Testis (tissue), 3 donors: ENCODE results near the gene NANOG. TPM values are rescaled to one million over a fixed set of nuclear protein-coding genes. Genes with fewer than 3 reads are reported as not detected.
"Not testable (repeated sequence)": the region's sequence is repeated elsewhere in the genome, so short reads cannot be mapped to it uniquely, and the experiment has no call there.

Experiments
- DNase-seq: peaks from one replicate; pipeline ENCODE4 v3.0.0-alpha.2; 2019
- H3K27ac ChIP-seq, 2 donors: fragments of 200-600 bp; sonication (generic); one replicate each; pipeline ENCODE4 v1.5.1; 2019
- H3K27me3 ChIP-seq: fragments of 200-600 bp; sonication (generic); one replicate; pipeline ENCODE4 v1.5.1; 2019
- H3K36me3 ChIP-seq: fragments of 200-600 bp; sonication (generic); one replicate; pipeline ENCODE4 v1.5.1; 2017; ENCODE audit warnings: low read depth; ENCODE audit errors: missing control alignments
- H3K4me1 ChIP-seq: fragments of 200-600 bp; sonication (generic); one replicate; pipeline ENCODE4 v1.5.1; 2019
- H3K4me3 ChIP-seq, 2 donors: fragments of 200-600 bp; sonication (generic); one replicate each; pipeline ENCODE4 v1.5.1; 2017 to 2019
- H3K9me3 ChIP-seq: fragments of 200-600 bp; sonication (generic); one replicate; pipeline ENCODE4 v1.5.1; 2017
- POLR2A ChIP-seq: fragments of 450-650 bp; IDR thresholded peaks from one replicate; pipeline ENCODE4 v1.6.1; 2017; ENCODE audit warnings: antibody characterized with exemption, mild to moderate bottlenecking, moderate library complexity
- WGBS, 2 donors: methylation state at CpG; one replicate each; pipeline ENCODE4 v1.1.5; 2018; 5-methylcytosine and 5-hydroxymethylcytosine counted together
- intact Hi-C: fragments of 100-400 bp; cut with DNase I; formaldehyde crosslinking; loops from one replicate; pipeline ENCODE4 v1.15.1; 2023; ENCODE audit warnings: low total_unique reads
- polyA plus RNA-seq: library from polyadenylated mRNA; stranded (reverse); fragments of 350-450 nt; fragmentation: Illumina TruSeq; extraction: RNeasy Lipid Tissue Mini Kit (QIAGEN cat#74804); gene quantifications from one replicate; pipeline ENCODE4 v1.2.3, GENCODE V29; 2014; ENCODE audit warnings: low read depth, low replicate concordance; ENCODE audit not compliant: insufficient read depth
- total RNA-seq, 2 donors: library from RNA; depleted of rRNA; stranded (reverse); fragments of >200 nt; gene quantifications; one replicate each; pipeline ENCODE4 v1.2.3, GENCODE V29; 2016
- TF ChIP-seq, protein P1 (sequence below), 3 experiments: fragments of 450-650 bp in 2 of 3; fragments of 200-600 bp in 1 of 3; sonication (generic) in 1 of 3; IDR thresholded peaks; one replicate each; pipeline ENCODE4 v1.5.1; 2016 to 2019; ENCODE audit warnings: antibody characterized with exemption in 3 of 3, mild to moderate bottlenecking in 2 of 3, moderate library complexity in 1 of 3

The NANOG gene
- total and polyA plus RNA-seq, 3 donors from 2014 or later, result 0.29 to 1.1 (median 0.50) TPM

- H3K27ac ChIP-seq, result no peak overlapping the region
- intact Hi-C loops, result no loop called here
- 15 to 24% methylated on average over 2 of the region's 2 CpGs for WGBS, 2 donors
- DNase-seq, result peak; percentile 85
- no peaks in the 10 kb centered on the region for H3K27me3 ChIP-seq
- no peaks in the 10 kb centered on the region for H3K4me1 ChIP-seq
- TF ChIP-seq, protein P1, sequence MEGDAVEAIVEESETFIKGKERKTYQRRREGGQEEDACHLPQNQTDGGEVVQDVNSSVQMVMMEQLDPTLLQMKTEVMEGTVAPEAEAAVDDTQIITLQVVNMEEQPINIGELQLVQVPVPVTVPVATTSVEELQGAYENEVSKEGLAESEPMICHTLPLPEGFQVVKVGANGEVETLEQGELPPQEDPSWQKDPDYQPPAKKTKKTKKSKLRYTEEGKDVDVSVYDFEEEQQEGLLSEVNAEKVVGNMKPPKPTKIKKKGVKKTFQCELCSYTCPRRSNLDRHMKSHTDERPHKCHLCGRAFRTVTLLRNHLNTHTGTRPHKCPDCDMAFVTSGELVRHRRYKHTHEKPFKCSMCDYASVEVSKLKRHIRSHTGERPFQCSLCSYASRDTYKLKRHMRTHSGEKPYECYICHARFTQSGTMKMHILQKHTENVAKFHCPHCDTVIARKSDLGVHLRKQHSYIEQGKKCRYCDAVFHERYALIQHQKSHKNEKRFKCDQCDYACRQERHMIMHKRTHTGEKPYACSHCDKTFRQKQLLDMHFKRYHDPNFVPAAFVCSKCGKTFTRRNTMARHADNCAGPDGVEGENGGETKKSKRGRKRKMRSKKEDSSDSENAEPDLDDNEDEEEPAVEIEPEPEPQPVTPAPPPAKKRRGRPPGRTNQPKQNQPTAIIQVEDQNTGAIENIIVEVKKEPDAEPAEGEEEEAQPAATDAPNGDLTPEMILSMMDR (IDR thresholded peaks at IDR 0.05), result peak; percentile 48 to 84 (median 69)
- TF ChIP-seq POLR2A, result no peak
- no peaks in the 10 kb centered on the region for H3K36me3 ChIP-seq
- no peaks in the 10 kb centered on the region for H3K9me3 ChIP-seq
- no peak overlapping the region for H3K4me3 ChIP-seq
These were observed 17.8 kb downstream of the NANOG start for GRCh38 chr12:7806863-7807487.

GRCh38 chr12:7825754-7826153 lies 36.6 kb downstream of the NANOG start:
- H3K9me3 ChIP-seq, H3K27ac ChIP-seq, H3K4me1 ChIP-seq, DNase-seq, H3K27me3 ChIP-seq, intact Hi-C loops, H3K36me3 ChIP-seq, H3K4me3 ChIP-seq: not testable (repeated sequence)
- WGBS, 2 donors, result 85 to 94% methylated on average over 3 to 4 of the region's 4 CpGs

GRCh38 chr12:7829737-7830136 lies 40.5 kb downstream of the NANOG start:
- H3K27me3 ChIP-seq, H3K4me3 ChIP-seq, H3K27ac ChIP-seq, H3K4me1 ChIP-seq, DNase-seq, intact Hi-C loops, H3K36me3 ChIP-seq, H3K9me3 ChIP-seq: not testable (repeated sequence)
- WGBS, 2 donors, result 95 to 96% methylated on average over 4 of the region's 4 CpGs

- no peaks in the 10 kb centered on the region for H3K9me3 ChIP-seq
- H3K36me3 ChIP-seq, result no peaks in the 10 kb centered on the region
- H3K4me1 ChIP-seq, result no peaks in the 10 kb centered on the region
- no peak overlapping the region for H3K4me3 ChIP-seq
- H3K27ac ChIP-seq, result no peak overlapping the region
- TF ChIP-seq, protein P1 (IDR thresholded peaks at IDR 0.05), result peak in 2 of 3 experiments; percentile 40 to 47
- TF ChIP-seq POLR2A, result no peak
- DNase-seq, result peak; percentile 47
- H3K27me3 ChIP-seq, result no peaks in the 10 kb centered on the region
- intact Hi-C loops, result no loop called here
- WGBS, 2 donors, result 53 to 54% methylated on average over 6 of the region's 6 CpGs
These were observed 43.0 kb downstream of the NANOG start for GRCh38 chr12:7832059-7832696.

- H3K9me3 ChIP-seq, intact Hi-C loops, H3K27me3 ChIP-seq, DNase-seq, H3K4me3 ChIP-seq, H3K36me3 ChIP-seq, H3K27ac ChIP-seq, H3K4me1 ChIP-seq: not testable (repeated sequence)
- WGBS, 2 donors, result 78 to 85% methylated on average over 6 of the region's 6 CpGs
These were observed 44.0 kb downstream of the NANOG start for GRCh38 chr12:7833201-7833600.

GRCh38 chr12:7833831-7834230 lies 44.6 kb downstream of the NANOG start:
- 75 to 85% methylated on average over 4 of the region's 4 CpGs for WGBS, 2 donors
- no peak for DNase-seq
- H3K27me3 ChIP-seq, result no peaks in the 10 kb centered on the region
- H3K27ac ChIP-seq, result no peak overlapping the region
- H3K9me3 ChIP-seq, result no peaks in the 10 kb centered on the region
- TF ChIP-seq, protein P1 (IDR thresholded peaks at IDR 0.05), result no peak
- TF ChIP-seq POLR2A, result no peak
- no peaks in the 10 kb centered on the region for H3K36me3 ChIP-seq
- H3K4me1 ChIP-seq, result no peaks in the 10 kb centered on the region
- no peak overlapping the region for H3K4me3 ChIP-seq
- intact Hi-C loops, result no loop called here
